Endothelial cell (in vitro differentiated cells): Measurements from ENCODE around the gene NELFA. TPM values are rescaled to one million over a fixed set of nuclear protein-coding genes. Genes with fewer than 3 reads are reported as not detected.

Experiments
- DNase-seq: peaks from one replicate; pipeline ENCODE4 v3.0.0; 2021; ENCODE audit warnings: low spot score
- H3K27ac Mint-ChIP-seq: one replicate; pipeline ENCODE4 v1.8.0; 2021; ENCODE audit warnings: mixed read lengths, inconsistent platforms; ENCODE audit not compliant: unreplicated experiment
- H3K27me3 Mint-ChIP-seq: one replicate; pipeline ENCODE4 v1.8.0; 2021; ENCODE audit warnings: mild to moderate bottlenecking, moderate library complexity, mixed read lengths, inconsistent platforms; ENCODE audit not compliant: unreplicated experiment
- H3K36me3 Mint-ChIP-seq: one replicate; pipeline ENCODE4 v1.8.0; 2021; ENCODE audit warnings: mild to moderate bottlenecking, low read depth, mixed read lengths, inconsistent platforms; ENCODE audit not compliant: unreplicated experiment
- H3K4me1 Mint-ChIP-seq: one replicate; pipeline ENCODE4 v1.8.0; 2021; ENCODE audit warnings: mild to moderate bottlenecking, mixed read lengths, inconsistent platforms; ENCODE audit not compliant: unreplicated experiment
- H3K4me3 Mint-ChIP-seq: one replicate; pipeline ENCODE4 v1.8.0; 2021; ENCODE audit warnings: mild to moderate bottlenecking, mixed read lengths, inconsistent platforms; ENCODE audit not compliant: unreplicated experiment
- H3K9me3 Mint-ChIP-seq: one replicate; pipeline ENCODE4 v1.8.0; 2021; ENCODE audit warnings: mixed read lengths, inconsistent platforms; ENCODE audit not compliant: unreplicated experiment
- total RNA-seq: library from RNA; stranded (reverse); fragmentation: NEBNext Ultra II Directional; extraction: Animal tissue kit (Norgen Biotek cat#: 25700); gene quantifications from one replicate; pipeline ENCODE4 v1.2.1, GENCODE V29; 2021; ENCODE audit not compliant: unreplicated experiment
- TF ChIP-seq, protein P1 (sequence below): fragments of 200-600 bp; sonication (generic); IDR thresholded peaks from one replicate; pipeline ENCODE4 v1.5.0; 2021; ENCODE audit warnings: antibody characterized with exemption; ENCODE audit not compliant: unreplicated experiment

The NELFA gene
- total RNA-seq, 1 donor from 2014 or later: 30.2 TPM

DNA sequence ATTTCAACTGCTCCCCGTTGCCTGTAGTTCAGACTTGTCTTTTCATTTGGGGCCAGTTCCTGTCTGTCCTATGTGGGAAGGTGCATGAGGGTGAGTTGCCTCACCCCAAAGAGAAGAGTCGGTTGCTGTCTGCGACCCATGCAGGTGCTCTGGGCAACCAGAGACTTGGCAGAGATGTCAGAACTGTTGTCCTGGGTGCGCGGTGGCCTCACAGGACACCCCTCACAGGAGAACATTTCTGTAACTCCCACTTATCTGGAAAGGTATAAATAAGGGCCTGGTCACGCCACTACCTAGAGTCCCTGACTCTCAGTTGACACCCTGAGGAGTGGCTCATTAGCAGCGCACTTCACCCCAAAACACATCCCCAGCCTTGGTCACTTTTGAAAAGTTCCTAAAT lies 40.6 kb upstream of the NELFA start:
- TF ChIP-seq, protein P1, sequence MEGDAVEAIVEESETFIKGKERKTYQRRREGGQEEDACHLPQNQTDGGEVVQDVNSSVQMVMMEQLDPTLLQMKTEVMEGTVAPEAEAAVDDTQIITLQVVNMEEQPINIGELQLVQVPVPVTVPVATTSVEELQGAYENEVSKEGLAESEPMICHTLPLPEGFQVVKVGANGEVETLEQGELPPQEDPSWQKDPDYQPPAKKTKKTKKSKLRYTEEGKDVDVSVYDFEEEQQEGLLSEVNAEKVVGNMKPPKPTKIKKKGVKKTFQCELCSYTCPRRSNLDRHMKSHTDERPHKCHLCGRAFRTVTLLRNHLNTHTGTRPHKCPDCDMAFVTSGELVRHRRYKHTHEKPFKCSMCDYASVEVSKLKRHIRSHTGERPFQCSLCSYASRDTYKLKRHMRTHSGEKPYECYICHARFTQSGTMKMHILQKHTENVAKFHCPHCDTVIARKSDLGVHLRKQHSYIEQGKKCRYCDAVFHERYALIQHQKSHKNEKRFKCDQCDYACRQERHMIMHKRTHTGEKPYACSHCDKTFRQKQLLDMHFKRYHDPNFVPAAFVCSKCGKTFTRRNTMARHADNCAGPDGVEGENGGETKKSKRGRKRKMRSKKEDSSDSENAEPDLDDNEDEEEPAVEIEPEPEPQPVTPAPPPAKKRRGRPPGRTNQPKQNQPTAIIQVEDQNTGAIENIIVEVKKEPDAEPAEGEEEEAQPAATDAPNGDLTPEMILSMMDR: no peak
- H3K36me3 Mint-ChIP-seq: no peaks in the 10 kb centered on the region
- no peak overlapping the region for H3K4me3 Mint-ChIP-seq
- H3K27ac Mint-ChIP-seq: no peak overlapping the region
- no peak for DNase-seq
- H3K4me1 Mint-ChIP-seq: no peaks in the 10 kb centered on the region
- H3K27me3 Mint-ChIP-seq: no peaks in the 10 kb centered on the region
- no peaks in the 10 kb centered on the region for H3K9me3 Mint-ChIP-seq

DNA sequence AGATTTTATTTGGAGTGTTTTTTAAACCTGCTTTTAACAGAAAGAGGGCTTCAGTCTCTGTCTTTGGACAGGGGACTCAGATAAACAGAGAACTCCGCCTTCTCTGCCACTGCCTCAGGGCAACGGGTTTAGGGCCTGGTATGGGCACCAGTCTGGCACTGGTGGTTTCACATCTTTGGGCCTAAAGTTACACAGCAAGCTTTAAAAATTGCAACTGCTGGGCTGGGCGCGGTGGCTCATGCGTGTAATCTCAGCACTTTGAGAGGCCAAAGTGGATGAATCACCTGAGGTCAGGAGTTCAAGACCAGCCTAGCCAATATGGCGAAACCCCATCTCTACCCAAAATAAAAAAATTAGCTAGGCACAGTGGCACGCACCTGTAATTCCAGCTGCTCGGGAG lies 40.1 kb upstream of the NELFA start:
- no peak for DNase-seq
- no peak overlapping the region for H3K4me3 Mint-ChIP-seq

DNA sequence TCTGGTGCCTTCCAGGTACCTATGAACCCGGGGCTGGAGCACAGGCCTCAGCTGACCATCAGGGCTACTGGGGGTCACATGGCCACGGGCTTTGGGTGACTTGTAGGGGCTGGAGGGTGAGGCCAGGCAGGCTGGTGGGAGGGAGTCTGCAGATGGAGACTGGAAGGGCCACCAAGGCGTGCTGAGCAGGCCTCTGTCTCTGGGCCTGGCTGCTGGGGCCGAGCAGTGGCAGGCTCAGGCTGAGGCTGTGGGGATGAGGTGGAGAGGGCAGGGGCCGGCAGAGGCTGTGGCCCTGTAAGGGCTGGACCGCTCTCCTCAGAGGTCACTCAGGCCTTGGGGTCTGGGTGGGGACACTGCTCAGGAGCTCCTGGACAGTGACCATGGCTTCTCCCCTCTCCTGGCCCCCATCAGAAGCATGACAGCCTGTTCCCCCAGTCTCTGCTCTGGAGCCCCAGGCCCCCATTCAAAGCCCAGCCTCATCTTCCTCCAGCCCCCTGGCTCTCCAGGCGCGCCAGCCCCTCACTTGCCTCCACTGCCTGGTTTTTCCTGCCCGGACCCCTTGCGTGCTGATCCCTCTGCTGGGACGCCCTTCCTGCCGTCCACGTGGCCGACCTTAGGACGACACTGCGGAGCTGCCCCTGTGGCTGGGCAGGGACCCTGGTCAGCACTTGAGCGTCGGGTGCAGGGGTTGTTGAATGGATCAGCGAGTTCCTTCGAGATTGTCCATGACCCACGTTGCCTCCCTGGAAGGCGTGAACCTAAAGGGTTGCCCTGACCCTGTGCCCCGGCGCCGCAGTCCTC lies 39.2 kb upstream of the NELFA start:
- no peaks in the 10 kb centered on the region for H3K9me3 Mint-ChIP-seq
- no peaks in the 10 kb centered on the region for H3K36me3 Mint-ChIP-seq
- TF ChIP-seq, protein P1: no peak
- DNase-seq: no peak
- H3K4me1 Mint-ChIP-seq: no peaks in the 10 kb centered on the region
- H3K27ac Mint-ChIP-seq: no peak overlapping the region
- H3K4me3 Mint-ChIP-seq: no peak overlapping the region
- no peaks in the 10 kb centered on the region for H3K27me3 Mint-ChIP-seq

More for the DNA sequence above, 40.1 kb upstream of the NELFA start:
- H3K36me3 Mint-ChIP-seq: no peaks in the 10 kb centered on the region
- no peaks in the 10 kb centered on the region for H3K27me3 Mint-ChIP-seq
- no peaks in the 10 kb centered on the region for H3K4me1 Mint-ChIP-seq
- TF ChIP-seq, protein P1: no peak
- no peak overlapping the region for H3K27ac Mint-ChIP-seq
- H3K9me3 Mint-ChIP-seq: no peaks in the 10 kb centered on the region

DNA sequence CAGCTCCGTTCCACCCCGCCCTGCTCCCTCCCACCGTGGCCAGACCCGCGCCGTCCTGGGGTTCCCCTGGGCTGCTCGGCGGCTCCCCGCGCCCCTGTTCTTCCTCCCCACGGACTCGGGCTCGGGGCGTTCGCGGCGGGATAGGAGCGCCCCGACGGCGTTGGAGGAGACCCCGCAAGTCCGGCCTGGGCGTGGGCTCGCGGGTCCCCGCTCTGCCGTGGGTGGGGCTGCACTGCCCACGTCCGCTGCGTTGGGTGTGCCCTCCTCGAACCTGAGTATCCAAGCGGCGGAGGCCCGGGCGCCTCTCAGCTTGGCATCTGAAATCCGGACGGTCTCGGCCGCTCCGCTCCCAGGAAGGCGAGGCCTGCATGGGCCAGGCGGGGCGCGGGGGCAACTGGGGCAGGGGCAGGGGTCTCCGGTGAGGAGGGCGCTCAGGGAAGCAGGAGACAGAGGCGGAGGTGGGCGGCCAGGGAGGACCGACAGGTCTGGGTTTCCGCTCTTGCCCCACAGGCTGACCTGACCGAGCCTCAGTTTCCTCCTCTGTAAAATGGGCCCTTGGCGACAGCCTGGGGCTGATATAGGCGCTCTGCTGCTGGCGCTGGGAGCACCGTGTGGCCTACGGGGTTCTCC lies 38.4 kb upstream of the NELFA start:
- H3K4me3 Mint-ChIP-seq: no peak overlapping the region
- no peak for DNase-seq
- no peaks in the 10 kb centered on the region for H3K27me3 Mint-ChIP-seq
- no peaks in the 10 kb centered on the region for H3K4me1 Mint-ChIP-seq
- H3K36me3 Mint-ChIP-seq: no peaks in the 10 kb centered on the region
- H3K27ac Mint-ChIP-seq: no peak overlapping the region
- no peaks in the 10 kb centered on the region for H3K9me3 Mint-ChIP-seq
- TF ChIP-seq, protein P1: no peak
